Activated CD8-positive, alpha-beta memory T cell treated with anti-CD3 and anti-CD28 coated beads for 24 hours (primary cell): ENCODE data around the gene SMARCAD1.
"Not testable (repeated sequence)": the region's sequence is repeated elsewhere in the genome, so short reads cannot be mapped to it uniquely, and the experiment has no call there.

Source experiments
- DNase-seq: peaks from one replicate; pipeline ENCODE4 v3.0.0-alpha.2; 2020

Gene SMARCAD1

DNA sequence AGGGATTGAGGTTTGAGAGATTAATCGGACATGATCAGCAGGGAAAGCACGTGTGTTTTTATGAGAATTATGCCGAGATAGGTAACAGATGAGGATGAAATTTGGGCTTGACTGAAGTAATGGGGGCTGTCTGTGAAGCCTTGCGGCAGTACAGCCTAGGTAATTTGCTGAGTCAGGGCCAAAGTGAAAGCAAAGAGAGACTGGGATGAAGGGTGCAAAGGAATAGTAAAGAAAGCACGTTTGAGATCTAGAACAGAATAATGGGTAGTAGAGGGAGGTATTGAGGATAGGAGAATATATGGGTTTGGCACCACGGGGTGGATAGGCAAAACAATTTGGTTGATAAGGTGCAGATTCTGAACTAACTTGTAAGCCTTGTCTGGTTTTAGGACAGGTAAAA lies 87.8 kb downstream of the SMARCAD1 start:
- not testable (repeated sequence) for DNase-seq

DNA sequence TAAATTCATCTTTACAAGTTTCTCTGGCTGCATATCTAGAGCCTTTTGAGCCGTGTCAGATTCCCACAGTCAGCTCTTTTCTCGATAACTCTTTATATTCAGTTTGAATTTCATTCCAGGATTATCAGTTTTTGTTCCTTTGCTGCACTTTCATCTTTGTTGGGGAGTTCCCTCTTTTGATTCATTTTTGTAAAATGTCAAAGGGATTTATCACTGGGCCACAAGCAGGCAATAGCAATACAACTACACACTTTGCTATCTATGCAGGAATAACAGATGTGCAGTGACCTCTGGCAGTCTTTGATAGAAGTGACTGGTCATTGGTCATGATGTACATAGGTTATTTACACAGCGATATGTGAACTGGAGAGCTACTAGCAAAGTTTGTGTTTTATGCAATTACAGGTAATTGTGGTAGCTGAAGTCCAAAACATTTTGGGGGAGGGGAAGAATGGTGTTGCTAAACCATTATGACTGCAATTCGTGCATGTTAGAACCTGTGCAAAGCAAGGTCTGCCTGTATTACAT lies 91.1 kb downstream of the SMARCAD1 start:
- DNase-seq = no peak

- no peak for DNase-seq
Observed at GRCh38 chr4:94302191-94302590, 94.5 kb downstream of the SMARCAD1 start.

DNA sequence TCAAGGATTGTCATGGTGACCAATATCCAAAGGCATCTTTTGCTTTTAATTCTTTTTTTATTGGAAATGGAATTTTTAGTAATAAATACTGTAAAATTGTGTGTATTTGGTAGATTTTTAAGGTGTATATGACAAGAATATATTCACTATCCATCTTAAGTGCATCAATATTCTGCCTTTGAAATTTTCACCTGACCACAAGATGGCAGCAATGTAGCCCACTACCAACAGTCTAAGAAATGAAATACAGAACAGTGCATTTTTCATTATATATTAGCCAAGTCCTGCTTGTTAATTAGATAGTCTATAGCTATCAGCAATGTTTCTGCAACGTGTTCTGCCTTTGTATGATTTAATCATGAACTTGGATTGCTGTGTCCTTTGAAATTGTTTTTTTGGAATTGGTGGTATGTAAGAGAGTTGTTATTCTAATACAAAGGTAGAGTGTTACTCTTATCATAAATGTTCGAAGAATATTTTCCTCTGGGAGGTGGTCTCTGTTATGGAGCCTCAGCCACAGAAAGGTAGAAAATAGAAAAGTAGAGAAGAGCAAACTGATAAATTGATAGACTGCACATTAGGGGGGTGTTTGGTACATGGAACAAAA lies 96.8 kb downstream of the SMARCAD1 start:
- no peak for DNase-seq

DNA sequence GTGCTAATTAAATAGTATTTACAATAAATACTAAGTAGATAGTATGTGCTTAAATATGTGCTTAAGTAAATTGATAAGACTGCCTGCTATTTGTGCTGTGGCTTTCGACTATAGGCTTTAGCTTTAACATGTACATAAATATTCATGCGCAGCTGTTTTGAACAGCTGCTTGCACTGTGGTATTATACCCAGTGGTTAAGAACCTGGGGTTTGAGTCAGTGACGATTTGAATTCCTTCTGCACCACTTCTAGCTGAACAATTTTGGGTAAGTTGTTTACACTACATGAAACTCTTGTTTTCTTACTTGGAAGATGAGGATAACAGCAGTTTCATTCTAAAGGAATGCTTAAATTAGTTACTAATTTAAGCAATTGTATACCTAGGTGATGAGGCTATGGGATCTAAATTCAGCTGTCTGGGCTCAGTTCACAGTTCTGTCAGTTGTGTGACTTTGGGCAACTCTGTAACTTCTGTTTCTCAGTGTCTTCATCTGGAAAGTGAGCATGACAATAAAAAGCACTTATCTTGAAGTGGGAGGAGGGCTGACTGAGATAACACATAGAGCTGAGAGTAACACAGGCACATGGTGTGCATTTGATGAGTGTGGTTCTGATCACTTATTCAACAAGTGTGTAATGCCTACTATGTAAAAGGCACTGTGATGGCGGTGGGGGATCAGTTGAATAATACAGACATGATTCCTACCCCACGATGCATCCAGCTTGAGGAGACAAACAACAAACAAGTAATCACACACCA lies 98.0 kb downstream of the SMARCAD1 start:
- DNase-seq = no peak

DNA sequence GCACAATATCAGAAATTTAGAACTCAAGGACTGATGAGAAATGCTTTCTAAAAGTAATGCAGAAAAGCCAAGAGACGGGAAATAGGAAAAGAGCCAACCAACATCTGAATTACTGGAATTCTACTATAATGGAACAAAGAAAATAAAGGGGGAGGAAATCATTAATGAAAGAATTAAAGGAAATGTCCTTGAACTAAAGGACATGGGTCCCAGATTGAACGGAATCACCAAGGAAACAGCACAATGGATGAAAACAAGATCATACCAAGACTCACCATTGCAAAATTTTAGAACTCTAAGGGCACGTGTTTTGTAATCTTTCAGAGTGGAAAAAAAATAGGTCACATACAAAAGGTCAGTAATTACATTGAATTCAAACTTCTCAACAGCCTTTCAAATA lies 99.0 kb downstream of the SMARCAD1 start:
- DNase-seq = no peak

DNA sequence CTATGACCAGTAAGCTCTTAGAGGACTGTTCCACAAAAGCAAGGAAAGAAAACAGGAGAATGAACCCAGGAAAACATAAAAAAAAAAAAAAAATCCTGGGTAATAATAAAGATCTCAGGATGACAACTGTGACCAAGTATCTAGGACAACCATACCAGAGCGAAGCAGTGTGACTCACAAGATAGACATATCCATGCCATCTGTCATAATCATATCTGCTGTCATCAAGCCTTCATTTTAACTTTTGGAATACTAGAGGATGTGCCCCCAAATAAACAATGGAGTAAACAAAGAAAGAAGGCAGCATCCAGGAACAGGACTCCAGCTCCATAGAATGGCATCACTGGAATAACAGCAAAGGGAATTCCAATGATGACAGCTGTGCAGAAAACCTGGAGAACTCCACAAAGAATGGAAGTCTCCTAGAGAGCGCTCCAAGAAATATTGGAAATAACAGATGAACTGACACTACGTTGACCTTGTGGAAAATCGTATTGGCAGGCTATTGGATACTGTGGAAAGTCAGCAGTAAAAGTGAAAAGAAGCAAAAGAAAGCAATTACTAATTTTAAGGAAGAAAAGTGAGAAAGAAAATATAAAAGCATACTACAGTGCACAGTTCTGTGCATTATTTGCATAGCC lies 99.7 kb downstream of the SMARCAD1 start:
- DNase-seq = no peak

- DNase-seq = not testable (repeated sequence)
Observed at GRCh38 chr4:94319927-94320326, 112.3 kb downstream of the SMARCAD1 start.

- no peak for DNase-seq
Observed at GRCh38 chr4:94325835-94326234, 118.2 kb downstream of the SMARCAD1 start.

DNA sequence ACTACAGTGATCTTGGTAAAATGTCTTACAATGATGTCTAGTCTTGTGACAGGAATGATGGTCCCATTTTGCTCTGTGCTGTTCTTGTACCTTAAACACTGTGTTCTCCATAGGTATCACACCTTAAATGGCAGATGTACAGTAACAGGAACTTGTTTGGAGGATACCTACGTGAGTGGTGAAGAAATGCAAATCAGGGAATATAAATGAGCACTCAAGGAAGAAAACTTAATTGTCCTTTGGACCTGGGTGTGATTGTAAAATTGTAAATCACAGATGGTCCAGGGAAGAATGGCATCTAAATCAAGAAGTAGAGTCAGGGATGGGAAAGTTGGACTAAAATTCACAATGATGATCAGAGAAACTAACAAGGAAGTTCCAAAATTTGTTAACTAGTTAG lies 122.3 kb downstream of the SMARCAD1 start:
- DNase-seq = no peak

- DNase-seq = no peak
Observed at GRCh38 chr4:94332983-94333590, 125.4 kb downstream of the SMARCAD1 start.

DNA sequence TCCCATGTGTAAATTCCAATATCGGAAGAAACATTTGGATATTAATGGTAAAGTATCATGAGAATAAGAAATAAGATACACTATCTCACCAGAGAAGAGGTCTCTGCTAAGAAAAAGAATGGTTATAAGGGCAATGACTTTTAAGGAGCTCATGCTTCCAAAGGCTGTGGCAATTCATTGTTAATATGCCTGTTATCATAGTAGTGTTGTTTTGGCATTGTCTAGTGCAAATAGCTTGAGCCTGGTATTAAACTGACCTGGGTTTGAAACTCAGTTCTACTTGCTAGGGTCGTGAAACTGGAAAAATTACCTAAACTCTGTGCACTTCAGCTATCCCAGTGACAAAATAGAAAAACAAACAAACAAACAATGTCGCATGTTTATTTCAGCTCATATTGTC lies 126.2 kb downstream of the SMARCAD1 start:
- no peak for DNase-seq

- no peak for DNase-seq
Observed at GRCh38 chr4:94334476-94334875, 126.8 kb downstream of the SMARCAD1 start.

GRCh38 chr4:94334962-94335361 lies 127.3 kb downstream of the SMARCAD1 start:
- no peak for DNase-seq

DNA sequence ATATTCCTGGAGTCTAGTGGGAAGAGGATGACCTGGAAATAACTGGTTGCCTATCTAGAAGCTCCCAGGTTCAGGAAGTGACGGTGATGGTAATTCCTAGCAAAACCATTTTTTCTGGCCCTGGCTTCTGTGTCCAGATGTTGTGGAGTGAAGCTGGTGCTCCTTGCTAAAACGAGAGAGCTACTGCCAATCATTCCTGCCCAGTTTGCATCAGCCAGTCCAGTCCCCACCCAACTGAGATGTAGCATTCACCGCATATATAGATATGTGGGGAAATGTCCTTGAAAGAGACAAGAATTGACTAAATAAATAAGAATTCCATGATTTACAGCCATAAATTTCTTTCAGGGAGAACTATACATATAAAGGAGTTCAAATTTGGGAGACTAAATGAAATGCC lies 128.6 kb downstream of the SMARCAD1 start:
- no peak for DNase-seq

- DNase-seq = not testable (repeated sequence)
Observed at GRCh38 chr4:94336791-94337190, 129.1 kb downstream of the SMARCAD1 start.

DNA sequence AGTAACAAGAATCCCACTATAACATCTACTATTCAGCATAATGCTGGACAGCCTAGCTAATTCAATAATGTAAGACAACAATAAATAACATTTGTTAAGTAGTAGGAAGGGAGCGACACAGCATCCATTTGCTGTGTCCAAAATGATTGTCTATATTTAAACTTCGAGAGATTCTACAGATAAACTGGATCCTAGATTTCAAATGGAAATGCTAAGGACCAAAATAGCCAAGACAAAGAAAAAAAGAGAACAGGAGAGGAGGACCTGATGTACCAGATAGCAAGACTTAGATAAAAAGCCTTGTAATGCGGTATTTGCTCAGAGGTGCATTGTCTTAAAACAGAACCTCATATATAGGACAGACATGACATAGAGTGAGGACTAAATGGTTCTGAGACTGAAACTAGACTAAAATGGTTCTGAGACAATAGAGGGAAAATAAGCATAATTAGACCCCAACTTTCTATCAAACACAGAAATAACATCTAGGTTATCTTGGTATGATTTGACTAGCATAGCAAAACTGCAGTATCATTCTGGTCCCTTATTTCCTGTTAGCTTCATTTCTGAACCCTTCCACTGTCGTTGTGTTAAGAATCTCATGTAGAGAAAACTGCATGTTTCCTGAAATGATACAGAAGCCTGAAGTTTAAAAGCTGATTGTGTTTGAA lies 131.2 kb downstream of the SMARCAD1 start:
- no peak for DNase-seq

- no peak for DNase-seq
Observed at GRCh38 chr4:94339779-94340178, 132.1 kb downstream of the SMARCAD1 start.
